SK-N-SH treated with all-trans-retinoic acid at 6 μM for 48 hours (cell line): ENCODE measurements around the gene C2orf66.

Experiments
- ATAC-seq: fragments of 200-7000 bp; cut with Tn5 transposase; 3 replicates; pipeline ENCODE4 v1.9.1; 2020; ENCODE audit warnings: mild to moderate bottlenecking, moderate library complexity
- ARNTL ChIP-seq: fragments of 450-650 bp; formaldehyde crosslinking; IDR thresholded peaks from 2 replicates; pipeline ENCODE4 v1.5.0; 2020; ENCODE audit warnings: low read depth, mild to moderate bottlenecking, moderate library complexity, borderline replicate concordance
- BACH2 ChIP-seq: fragments of 250-450 bp; sonication (Bioruptor Pico); IDR thresholded peaks from 2 replicates; pipeline ENCODE4 v1.9.0; 2021; ENCODE audit warnings: mild to moderate bottlenecking, borderline replicate concordance
- CSDC2 ChIP-seq: fragments of 250-450 bp; sonication (Bioruptor Pico); IDR thresholded peaks from 2 replicates; pipeline ENCODE4 v1.5.0; 2020; ENCODE audit warnings: mild to moderate bottlenecking, moderate library complexity
- ESRRG ChIP-seq: fragments of 250-450 bp; sonication (Bioruptor Pico); IDR thresholded peaks from 2 replicates; pipeline ENCODE4 v1.6.1; 2021; ENCODE audit warnings: mild to moderate bottlenecking
- GLIS3 ChIP-seq: fragments of 250-450 bp; sonication (Bioruptor Pico); IDR thresholded peaks from 2 replicates; pipeline ENCODE4 v1.5.0; 2020; ENCODE audit warnings: mild to moderate bottlenecking, moderate library complexity
- ISL1 ChIP-seq: fragments of 250-450 bp; sonication (Bioruptor Pico); IDR thresholded peaks from 2 replicates; pipeline ENCODE4 v2.1.2; 2022; ENCODE audit warnings: mild to moderate bottlenecking, moderate library complexity
- OSR1 ChIP-seq: fragments of 250-450 bp; sonication (Bioruptor Pico); IDR thresholded peaks from 2 replicates; pipeline ENCODE4 v1.8.0; 2022; ENCODE audit warnings: moderate library complexity, mild to moderate bottlenecking, inconsistent platforms
- PPARA ChIP-seq: fragments of 250-450 bp; sonication (Bioruptor Pico); IDR thresholded peaks from 2 replicates; pipeline ENCODE4 v1.5.0; 2020; ENCODE audit warnings: mild to moderate bottlenecking, borderline replicate concordance
- SNAI2 ChIP-seq: fragments of 250-450 bp; sonication (Bioruptor Pico); IDR thresholded peaks from 2 replicates; pipeline ENCODE4 v1.5.0; 2020; ENCODE audit warnings: mild to moderate bottlenecking, moderate library complexity
- TCF4 ChIP-seq: fragments of 250-450 bp; sonication (Bioruptor Pico); IDR thresholded peaks from 2 replicates; pipeline ENCODE4 v1.8.0; 2021; ENCODE audit warnings: mild to moderate bottlenecking, moderate library complexity, borderline replicate concordance
- TOX ChIP-seq: fragments of 250-450 bp; sonication (Bioruptor Pico); IDR thresholded peaks from 2 replicates; pipeline ENCODE4 v1.8.0; 2021; ENCODE audit warnings: mild to moderate bottlenecking, moderate library complexity, borderline replicate concordance
- ZC3H10 ChIP-seq: fragments of 250-450 bp; sonication (Bioruptor Pico); IDR thresholded peaks from 2 replicates; pipeline ENCODE4 v1.5.1; 2021; ENCODE audit warnings: mild to moderate bottlenecking, moderate library complexity
- ZNF70 ChIP-seq: fragments of 450-650 bp; formaldehyde crosslinking; IDR thresholded peaks from 2 replicates; pipeline ENCODE4 v1.5.0; 2020; ENCODE audit warnings: mild to moderate bottlenecking, moderate library complexity
- ZNF8 ChIP-seq: fragments of 450-650 bp; formaldehyde crosslinking; IDR thresholded peaks from 2 replicates; pipeline ENCODE4 v1.5.0; 2020; ENCODE audit warnings: mild to moderate bottlenecking, moderate library complexity
- TF ChIP-seq, protein P1 (sequence below): fragments of 250-450 bp; sonication (Bioruptor Pico); IDR thresholded peaks from 2 replicates; pipeline ENCODE4 v1.8.0; 2020; ENCODE audit warnings: mild to moderate bottlenecking, moderate library complexity, borderline replicate concordance
- TF ChIP-seq, protein P2 (sequence below): fragments of 250-450 bp; sonication (Bioruptor Pico); IDR thresholded peaks from 2 replicates; pipeline ENCODE4 v1.8.0; 2021; ENCODE audit warnings: low read depth, mild to moderate bottlenecking, moderate library complexity, borderline replicate concordance
- TF ChIP-seq, protein P3 (sequence below): fragments of 250-450 bp; sonication (Bioruptor Pico); IDR thresholded peaks from 2 replicates; pipeline ENCODE4 v1.5.0; 2020; ENCODE audit warnings: mild to moderate bottlenecking, moderate library complexity

The C2orf66 gene

DNA sequence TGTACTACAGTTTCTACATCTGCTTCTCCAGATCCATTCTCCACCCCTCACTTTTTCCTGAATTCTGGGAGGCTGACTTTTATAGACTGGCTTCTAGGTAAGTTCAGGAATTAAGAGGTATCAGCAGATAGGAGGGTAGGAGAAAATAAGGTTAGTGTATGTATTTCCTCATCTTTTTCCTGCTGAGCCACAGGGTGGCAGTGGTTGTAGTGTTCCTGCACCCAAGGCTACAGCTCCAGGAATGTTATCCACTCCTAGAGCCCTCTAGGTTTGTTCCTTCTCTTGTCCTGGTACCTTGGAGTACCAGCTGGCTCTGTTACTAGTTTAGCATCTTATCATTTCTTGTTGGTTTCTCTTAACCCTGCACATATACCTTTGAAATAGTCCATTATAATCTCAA lies 40.7 kb upstream of the C2orf66 start:
- ATAC-seq = peak; percentile 95
- TF ChIP-seq, protein P1, sequence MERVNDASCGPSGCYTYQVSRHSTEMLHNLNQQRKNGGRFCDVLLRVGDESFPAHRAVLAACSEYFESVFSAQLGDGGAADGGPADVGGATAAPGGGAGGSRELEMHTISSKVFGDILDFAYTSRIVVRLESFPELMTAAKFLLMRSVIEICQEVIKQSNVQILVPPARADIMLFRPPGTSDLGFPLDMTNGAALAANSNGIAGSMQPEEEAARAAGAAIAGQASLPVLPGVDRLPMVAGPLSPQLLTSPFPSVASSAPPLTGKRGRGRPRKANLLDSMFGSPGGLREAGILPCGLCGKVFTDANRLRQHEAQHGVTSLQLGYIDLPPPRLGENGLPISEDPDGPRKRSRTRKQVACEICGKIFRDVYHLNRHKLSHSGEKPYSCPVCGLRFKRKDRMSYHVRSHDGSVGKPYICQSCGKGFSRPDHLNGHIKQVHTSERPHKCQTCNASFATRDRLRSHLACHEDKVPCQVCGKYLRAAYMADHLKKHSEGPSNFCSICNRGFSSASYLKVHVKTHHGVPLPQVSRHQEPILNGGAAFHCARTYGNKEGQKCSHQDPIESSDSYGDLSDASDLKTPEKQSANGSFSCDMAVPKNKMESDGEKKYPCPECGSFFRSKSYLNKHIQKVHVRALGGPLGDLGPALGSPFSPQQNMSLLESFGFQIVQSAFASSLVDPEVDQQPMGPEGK (CRISPR knock-in tag) = no peak
- TF ChIP-seq PPARA (CRISPR knock-in tag) (no peak), ESRRG (no peak), SNAI2 (CRISPR knock-in tag) (no peak), ARNTL (CRISPR knock-in tag) (no peak), TCF4 (CRISPR knock-in tag) (no peak), CSDC2 (no peak), ZNF8 (CRISPR knock-in tag) (no peak)
- TF ChIP-seq, protein P2, sequence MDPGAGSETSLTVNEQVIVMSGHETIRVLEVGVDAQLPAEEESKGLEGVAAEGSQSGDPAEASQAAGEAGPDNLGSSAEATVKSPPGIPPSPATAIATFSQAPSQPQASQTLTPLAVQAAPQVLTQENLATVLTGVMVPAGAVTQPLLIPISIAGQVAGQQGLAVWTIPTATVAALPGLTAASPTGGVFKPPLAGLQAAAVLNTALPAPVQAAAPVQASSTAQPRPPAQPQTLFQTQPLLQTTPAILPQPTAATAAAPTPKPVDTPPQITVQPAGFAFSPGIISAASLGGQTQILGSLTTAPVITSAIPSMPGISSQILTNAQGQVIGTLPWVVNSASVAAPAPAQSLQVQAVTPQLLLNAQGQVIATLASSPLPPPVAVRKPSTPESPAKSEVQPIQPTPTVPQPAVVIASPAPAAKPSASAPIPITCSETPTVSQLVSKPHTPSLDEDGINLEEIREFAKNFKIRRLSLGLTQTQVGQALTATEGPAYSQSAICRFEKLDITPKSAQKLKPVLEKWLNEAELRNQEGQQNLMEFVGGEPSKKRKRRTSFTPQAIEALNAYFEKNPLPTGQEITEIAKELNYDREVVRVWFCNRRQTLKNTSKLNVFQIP (CRISPR knock-in tag) = no peak

DNA sequence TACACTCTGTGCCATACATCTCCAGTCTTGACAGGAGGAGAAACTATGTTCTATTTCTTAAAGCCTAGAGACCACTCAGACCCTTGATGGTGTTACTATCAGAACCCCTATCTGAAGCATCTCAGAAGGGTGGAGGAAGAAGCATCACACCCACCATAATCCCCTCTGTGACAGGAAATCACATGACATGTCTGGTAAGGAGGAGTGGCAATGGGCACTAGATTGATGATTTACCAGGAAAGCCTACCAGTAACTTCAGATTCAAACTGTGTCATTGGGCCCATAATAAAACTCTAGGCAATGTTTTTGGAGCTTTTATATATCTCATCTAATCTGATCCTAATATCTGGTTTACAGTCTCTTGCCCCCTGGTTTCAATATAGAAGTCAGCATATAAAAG lies 37.1 kb upstream of the C2orf66 start:
- no peak for TF ChIP-seq ZNF8 (CRISPR knock-in tag)
- no peak for TF ChIP-seq ESRRG
- no peak for TF ChIP-seq TOX (CRISPR knock-in tag)
- TF ChIP-seq ARNTL (CRISPR knock-in tag) = no peak
- no peak for TF ChIP-seq OSR1 (CRISPR knock-in tag)
- no peak for ATAC-seq

DNA sequence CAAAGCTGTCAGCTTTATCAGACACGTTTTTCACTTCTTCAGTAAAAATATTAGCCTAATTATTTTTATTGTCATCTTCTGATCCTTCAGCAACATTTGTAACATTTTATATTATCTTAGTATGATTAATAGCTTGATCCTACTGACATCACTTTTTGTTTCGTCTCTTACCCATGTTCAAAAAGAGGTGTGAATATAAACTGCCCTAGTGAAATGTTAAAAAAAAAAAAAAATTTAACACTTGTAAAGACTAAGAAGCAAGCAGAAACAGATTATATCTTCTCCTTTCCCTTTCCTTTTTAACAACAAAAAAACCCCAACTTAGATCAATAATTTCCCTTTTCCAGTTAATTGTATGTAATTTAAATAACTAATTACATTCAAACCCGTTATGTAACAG lies 36.2 kb upstream of the C2orf66 start:
- TF ChIP-seq BACH2 (CRISPR knock-in tag) = no peak
- TF ChIP-seq, protein P1 (CRISPR knock-in tag) = no peak

DNA sequence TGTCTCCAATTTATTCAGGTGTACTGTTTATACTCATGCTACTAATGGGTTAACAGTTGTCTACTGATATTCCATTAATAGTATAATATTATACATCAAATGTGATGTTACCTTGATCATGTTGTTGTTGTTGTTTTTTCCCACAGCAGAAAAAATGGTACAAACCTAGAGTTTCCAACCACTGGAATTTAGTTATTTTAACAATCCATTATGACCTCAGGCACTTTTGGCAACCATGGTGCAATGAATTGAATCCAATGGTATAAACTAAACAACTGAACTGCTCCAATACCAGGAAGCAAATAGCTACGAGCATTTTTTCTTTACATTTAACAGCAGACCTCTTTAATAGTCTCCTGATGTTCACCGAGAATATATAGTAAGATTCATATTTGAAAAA lies 31.0 kb upstream of the C2orf66 start:
- no peak for ATAC-seq

More for the DNA sequence above, 36.2 kb upstream of the C2orf66 start:
- no peak for ATAC-seq

DNA sequence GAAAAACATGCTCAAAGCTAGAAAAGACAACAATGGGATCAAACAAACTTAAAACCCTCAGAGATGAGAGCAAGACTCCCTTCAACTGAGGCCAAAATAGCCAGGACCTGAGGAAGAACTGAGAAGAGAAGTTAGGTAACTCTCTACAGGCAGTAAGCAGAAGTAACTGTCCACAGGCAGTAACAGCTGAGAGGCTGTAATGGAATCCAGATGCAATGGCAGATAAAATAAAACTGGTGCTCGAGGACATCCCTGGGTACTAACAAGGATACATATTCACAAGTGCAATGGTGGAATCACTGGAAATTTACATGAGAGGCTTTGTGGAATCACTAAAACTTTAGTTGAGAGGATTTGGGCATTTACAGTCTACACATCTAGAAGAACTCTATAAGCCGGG lies 30.4 kb upstream of the C2orf66 start:
- TF ChIP-seq, protein P3, sequence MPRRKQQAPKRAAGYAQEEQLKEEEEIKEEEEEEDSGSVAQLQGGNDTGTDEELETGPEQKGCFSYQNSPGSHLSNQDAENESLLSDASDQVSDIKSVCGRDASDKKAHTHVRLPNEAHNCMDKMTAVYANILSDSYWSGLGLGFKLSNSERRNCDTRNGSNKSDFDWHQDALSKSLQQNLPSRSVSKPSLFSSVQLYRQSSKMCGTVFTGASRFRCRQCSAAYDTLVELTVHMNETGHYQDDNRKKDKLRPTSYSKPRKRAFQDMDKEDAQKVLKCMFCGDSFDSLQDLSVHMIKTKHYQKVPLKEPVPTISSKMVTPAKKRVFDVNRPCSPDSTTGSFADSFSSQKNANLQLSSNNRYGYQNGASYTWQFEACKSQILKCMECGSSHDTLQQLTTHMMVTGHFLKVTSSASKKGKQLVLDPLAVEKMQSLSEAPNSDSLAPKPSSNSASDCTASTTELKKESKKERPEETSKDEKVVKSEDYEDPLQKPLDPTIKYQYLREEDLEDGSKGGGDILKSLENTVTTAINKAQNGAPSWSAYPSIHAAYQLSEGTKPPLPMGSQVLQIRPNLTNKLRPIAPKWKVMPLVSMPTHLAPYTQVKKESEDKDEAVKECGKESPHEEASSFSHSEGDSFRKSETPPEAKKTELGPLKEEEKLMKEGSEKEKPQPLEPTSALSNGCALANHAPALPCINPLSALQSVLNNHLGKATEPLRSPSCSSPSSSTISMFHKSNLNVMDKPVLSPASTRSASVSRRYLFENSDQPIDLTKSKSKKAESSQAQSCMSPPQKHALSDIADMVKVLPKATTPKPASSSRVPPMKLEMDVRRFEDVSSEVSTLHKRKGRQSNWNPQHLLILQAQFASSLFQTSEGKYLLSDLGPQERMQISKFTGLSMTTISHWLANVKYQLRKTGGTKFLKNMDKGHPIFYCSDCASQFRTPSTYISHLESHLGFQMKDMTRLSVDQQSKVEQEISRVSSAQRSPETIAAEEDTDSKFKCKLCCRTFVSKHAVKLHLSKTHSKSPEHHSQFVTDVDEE (CRISPR knock-in tag) = no peak
- TF ChIP-seq BACH2 (CRISPR knock-in tag) (no peak), ISL1 (CRISPR knock-in tag) (no peak), ZNF70 (CRISPR knock-in tag) (no peak), GLIS3 (no peak), SNAI2 (CRISPR knock-in tag) (no peak), ZC3H10 (CRISPR knock-in tag) (no peak)
- TF ChIP-seq, protein P2 (CRISPR knock-in tag) = no peak
- no peak for ATAC-seq

More for the DNA sequence above, 31.0 kb upstream of the C2orf66 start:
- TF ChIP-seq, protein P1 (CRISPR knock-in tag) = no peak
